GM18868 (cell line): Measurements from ENCODE around the gene NTHL1.

Experiments used
- ATAC-seq: cut with Tn5 transposase; IDR thresholded peaks from one replicate; pipeline ENCODE4 v1.9.1; 2021; ENCODE audit warnings: mild to moderate bottlenecking, moderate library complexity; ENCODE audit not compliant: unreplicated experiment

The NTHL1 gene

GRCh38 chr16:1998360-1998835 is 49.2 kb downstream of the NTHL1 start:
- ATAC-seq = no peak

- ATAC-seq = no peak
Measured at GRCh38 chr16:1997494-1998359, 49.9 kb downstream of the NTHL1 start.

GRCh38 chr16:1993731-1994131 is 53.9 kb downstream of the NTHL1 start:
- no peak for ATAC-seq

GRCh38 chr16:1992704-1993317 is 54.8 kb downstream of the NTHL1 start:
- no peak for ATAC-seq

- peak; percentile 56 for ATAC-seq
Measured at GRCh38 chr16:1991948-1992703, 55.5 kb downstream of the NTHL1 start.

- no peak for ATAC-seq
Measured at GRCh38 chr16:1991588-1991947, 56.1 kb downstream of the NTHL1 start.

GRCh38 chr16:1991135-1991551 is 56.5 kb downstream of the NTHL1 start:
- no peak for ATAC-seq

GRCh38 chr16:1990351-1991134 is 57.1 kb downstream of the NTHL1 start:
- no peak for ATAC-seq

GRCh38 chr16:1990101-1990350 is 57.6 kb downstream of the NTHL1 start:
- no peak for ATAC-seq
